CD4-positive, alpha-beta T cell (primary cell): ENCODE measurements around the gene MECP2. TPM values are rescaled to one million over a fixed set of nuclear protein-coding genes. Genes with fewer than 3 reads are reported as not detected.
A peak's percentile ranks its signal among the peaks of the same experiment; 100 is the strongest.

Experiments
- ATAC-seq: fragments of 200-7000 bp; cut with Tn5 transposase; one replicate; pipeline ENCODE4 v1.10.0; 2022; ENCODE audit warnings: mild to moderate bottlenecking; ENCODE audit not compliant: poor library complexity
- CTCF ChIA-PET: fragments of 350-600 bp; sonication (Branson Sonifier 250); formaldehyde crosslinking; loops from one replicate; lab custom pipeline; 2021; ENCODE audit warnings: antibody characterized with exemption, inconsistent platforms; lab: Charles Lee
- POLR2A ChIA-PET: fragments of 350-600 bp; sonication (Branson Sonifier 250); formaldehyde crosslinking; loops from one replicate; lab custom pipeline; 2021; ENCODE audit warnings: antibody characterized with exemption, inconsistent platforms; lab: Charles Lee
- DNase-seq, 14 experiments: peaks; one replicate each; pipeline ENCODE4 v3.0.0-alpha.2; 2013 to 2020; ENCODE audit warnings: mixed read lengths in 2 of 14
- H3K27ac ChIP-seq, 2 donors: one replicate each; pipeline versions ENCODE4 v1.5.1 to v1.7.0; 2013; ENCODE audit warnings: low read length in 2 of 2, low read depth in 1 of 2, mild to moderate bottlenecking in 1 of 2
- H3K27me3 ChIP-seq, 2 experiments: 1 replicate in 1 of 2; 2 replicates in 1 of 2; pipeline versions ENCODE4 v1.6.1 to v1.7.0; 2013; ENCODE audit warnings: low read length in 2 of 2, control low read depth in 1 of 2, mild to moderate bottlenecking in 1 of 2, moderate library complexity in 1 of 2; ENCODE audit not compliant: insufficient read depth in 2 of 2, control insufficient read depth in 1 of 2
- H3K36me3 ChIP-seq: one replicate; pipeline ENCODE4 v1.6.1; 2013; ENCODE audit warnings: low read length, control low read depth; ENCODE audit not compliant: insufficient read depth
- H3K4me1 ChIP-seq: one replicate; pipeline ENCODE4 v1.6.1; 2013; ENCODE audit warnings: low read length, control low read depth; ENCODE audit not compliant: insufficient read depth
- H3K4me3 ChIP-seq: one replicate; pipeline ENCODE4 v1.5.1; 2013; ENCODE audit warnings: mild to moderate bottlenecking, low read length, moderate library complexity
- H3K9me3 ChIP-seq, 2 experiments: 1 replicate in 1 of 2; 2 replicates in 1 of 2; pipeline versions ENCODE4 v1.6.1 to v1.7.0; 2013; ENCODE audit warnings: low read length in 2 of 2, mild to moderate bottlenecking in 2 of 2, control low read depth in 1 of 2, moderate library complexity in 1 of 2; ENCODE audit not compliant: control insufficient read depth in 1 of 2, insufficient read depth in 1 of 2
- H3K27ac Mint-ChIP-seq: one replicate; pipeline ENCODE4 v1.8.0; 2020; ENCODE audit warnings: mixed read lengths
- H3K27me3 Mint-ChIP-seq: one replicate; pipeline ENCODE4 v1.8.0; 2021; ENCODE audit warnings: mixed read lengths
- H3K36me3 Mint-ChIP-seq: one replicate; pipeline ENCODE4 v1.8.0; 2021; ENCODE audit warnings: low read depth, mixed read lengths
- H3K4me1 Mint-ChIP-seq: one replicate; pipeline ENCODE4 v1.8.0; 2021; ENCODE audit warnings: low read depth, mixed read lengths
- H3K4me3 Mint-ChIP-seq: one replicate; pipeline ENCODE4 v1.8.0; 2020; ENCODE audit warnings: mild to moderate bottlenecking, mixed read lengths
- H3K9me3 Mint-ChIP-seq: one replicate; pipeline ENCODE4 v1.8.0; 2020; ENCODE audit warnings: mixed read lengths
- intact Hi-C, 2 experiments: fragments of 100-400 bp; cut with DNase I in 1 of 2; cut with micrococcal nuclease in 1 of 2; formaldehyde crosslinking; loops; one replicate each; pipeline versions ENCODE4 v1.15.1 to v1.9.0; 2023 to 2025; cut with DNase I, micrococcal nuclease
- total RNA-seq, 174 experiments: library from RNA in 2 of 174; stranded (reverse) in 2 of 174; gene quantifications; one replicate each; pipeline ENCODE4 v1.2.3 and lab custom pipeline; 2021 to 2026
- TF ChIP-seq, protein P1 (sequence below): fragments of 200-600 bp; IDR thresholded peaks from one replicate; pipeline ENCODE4 v1.8.0; 2022; ENCODE audit warnings: antibody characterized with exemption, mild to moderate bottlenecking

Gene MECP2
- total RNA-seq, 2 experiments from 2014 or later, result 120 to 133 TPM

DNA sequence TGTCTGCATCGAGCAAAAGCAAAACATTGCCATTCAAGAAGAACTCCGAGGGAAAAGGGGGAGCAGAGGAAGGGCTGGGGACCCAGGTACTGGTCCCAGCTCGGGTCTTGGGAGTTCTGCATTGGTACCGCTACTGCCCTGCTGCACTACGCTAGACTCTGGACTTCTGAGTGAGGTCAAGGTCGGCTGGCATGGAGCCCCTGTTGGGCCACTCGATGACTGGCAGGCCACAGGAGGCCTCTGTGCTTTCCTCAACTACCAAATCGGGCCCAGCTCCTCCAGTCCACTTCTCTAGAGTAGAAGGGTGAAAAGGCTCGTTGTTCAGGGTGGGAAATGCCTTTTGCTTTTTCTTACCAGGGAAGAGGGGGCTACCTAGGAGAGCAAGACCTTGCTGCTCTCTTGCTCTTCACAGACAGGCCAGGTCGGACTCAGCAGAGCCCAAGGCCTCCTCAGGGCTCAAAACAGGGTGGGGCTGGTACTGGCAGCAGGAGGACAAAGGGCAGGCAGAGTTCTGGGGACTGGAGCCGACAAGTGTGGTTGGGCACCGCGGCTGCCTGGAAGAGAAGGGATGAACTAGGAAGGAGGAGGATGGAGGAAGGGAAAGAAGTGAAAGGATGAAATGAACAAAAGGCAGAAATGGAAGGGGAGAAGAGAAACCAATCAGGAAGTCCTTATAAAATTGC, 68.9 kb downstream of the MECP2 start:
- peaks cover 4% of the 10 kb centered on the region for H3K4me1 ChIP-seq
- Mint-ChIP-seq H3K4me3 (no peak overlapping the region), H3K9me3 (no peaks in the 10 kb centered on the region), H3K27me3 (no peaks in the 10 kb centered on the region), H3K36me3 (peaks cover 65% of the 10 kb centered on the region), H3K27ac (peak overlapping the region; percentile 44), H3K4me1 (no peaks in the 10 kb centered on the region)
- POLR2A ChIA-PET, result no interaction called here
- H3K36me3 ChIP-seq, result peaks cover 61% of the 10 kb centered on the region
- TF ChIP-seq, protein P1, sequence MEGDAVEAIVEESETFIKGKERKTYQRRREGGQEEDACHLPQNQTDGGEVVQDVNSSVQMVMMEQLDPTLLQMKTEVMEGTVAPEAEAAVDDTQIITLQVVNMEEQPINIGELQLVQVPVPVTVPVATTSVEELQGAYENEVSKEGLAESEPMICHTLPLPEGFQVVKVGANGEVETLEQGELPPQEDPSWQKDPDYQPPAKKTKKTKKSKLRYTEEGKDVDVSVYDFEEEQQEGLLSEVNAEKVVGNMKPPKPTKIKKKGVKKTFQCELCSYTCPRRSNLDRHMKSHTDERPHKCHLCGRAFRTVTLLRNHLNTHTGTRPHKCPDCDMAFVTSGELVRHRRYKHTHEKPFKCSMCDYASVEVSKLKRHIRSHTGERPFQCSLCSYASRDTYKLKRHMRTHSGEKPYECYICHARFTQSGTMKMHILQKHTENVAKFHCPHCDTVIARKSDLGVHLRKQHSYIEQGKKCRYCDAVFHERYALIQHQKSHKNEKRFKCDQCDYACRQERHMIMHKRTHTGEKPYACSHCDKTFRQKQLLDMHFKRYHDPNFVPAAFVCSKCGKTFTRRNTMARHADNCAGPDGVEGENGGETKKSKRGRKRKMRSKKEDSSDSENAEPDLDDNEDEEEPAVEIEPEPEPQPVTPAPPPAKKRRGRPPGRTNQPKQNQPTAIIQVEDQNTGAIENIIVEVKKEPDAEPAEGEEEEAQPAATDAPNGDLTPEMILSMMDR, result no peak
- CTCF ChIA-PET, result no interaction called here
- no peaks in the 10 kb centered on the region for H3K27me3 ChIP-seq
- DNase-seq, result no peak
- no peak for ATAC-seq
- no peaks in the 10 kb centered on the region for H3K9me3 ChIP-seq
- intact Hi-C loops, result no loop called here
- H3K27ac ChIP-seq, result no peak overlapping the region
- H3K4me3 ChIP-seq, result no peak overlapping the region

DNA sequence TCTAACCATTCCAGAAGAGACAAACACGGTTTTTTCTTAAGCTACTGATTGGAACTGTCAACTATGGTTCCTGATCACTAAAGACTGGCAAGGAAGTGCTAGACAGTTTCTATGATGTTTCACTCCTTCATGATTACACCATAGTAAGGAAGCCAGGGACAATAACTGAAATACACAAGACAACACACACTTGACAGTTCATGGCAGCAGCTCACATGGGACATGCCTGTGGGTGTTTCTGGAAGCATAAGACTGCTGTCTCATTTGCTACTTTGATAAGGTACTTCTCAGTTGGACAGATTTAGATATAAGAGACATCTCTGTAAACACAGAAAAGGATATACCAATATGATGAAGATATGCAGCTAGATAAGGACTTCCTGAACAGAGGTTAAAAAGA, 69.5 kb downstream of the MECP2 start:
- Histone ChIP-seq H3K36me3 (peaks cover 61% of the 10 kb centered on the region), H3K4me3 (no peak overlapping the region), H3K27me3 (no peaks in the 10 kb centered on the region), H3K4me1 (peaks cover 4% of the 10 kb centered on the region), H3K9me3 (no peaks in the 10 kb centered on the region), H3K27ac (no peak overlapping the region)
- intact Hi-C loops, result no loop called here
- CTCF ChIA-PET, result interaction anchor here (0.6 kb wide), 1 partner anchor 20 kb away, joined by 3 read pairs; no protein-coding TSS in a partner anchor
- TF ChIP-seq, protein P1, result no peak
- Mint-ChIP-seq H3K4me1 (no peaks in the 10 kb centered on the region), H3K27ac (peak overlapping the region; percentile 44), H3K36me3 (peaks cover 62% of the 10 kb centered on the region), H3K27me3 (no peaks in the 10 kb centered on the region), H3K4me3 (no peak overlapping the region), H3K9me3 (no peaks in the 10 kb centered on the region)
- DNase-seq (no peak), ATAC-seq (no peak)
- POLR2A ChIA-PET, result no interaction called here

DNA sequence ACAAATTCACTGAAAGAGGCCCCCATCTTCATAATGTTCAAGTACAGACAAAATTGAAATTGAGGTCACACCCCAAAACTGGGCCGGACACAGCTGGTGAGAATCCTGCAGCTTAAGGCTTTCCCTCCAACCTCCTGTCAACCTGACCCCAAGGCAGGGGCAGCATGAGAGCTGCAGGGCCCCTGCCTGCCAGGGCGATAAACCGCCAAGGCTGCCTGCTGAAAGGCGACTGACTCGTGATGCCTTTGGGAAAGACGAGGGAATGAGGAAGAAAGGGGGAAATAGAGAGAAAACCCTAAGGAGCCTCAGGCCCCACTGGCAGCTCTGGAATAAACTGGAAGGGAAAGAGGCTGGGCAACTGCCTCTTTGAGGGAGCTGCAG, 70.5 kb downstream of the MECP2 start:
- ChIA-PET POLR2A (no interaction called here), CTCF (no interaction called here)
- Histone ChIP-seq H3K36me3 (peaks cover 54% of the 10 kb centered on the region), H3K27me3 (no peaks in the 10 kb centered on the region), H3K4me1 (peaks cover 7% of the 10 kb centered on the region), H3K9me3 (no peaks in the 10 kb centered on the region), H3K4me3 (no peak overlapping the region), H3K27ac (no peak overlapping the region)
- Mint-ChIP-seq H3K36me3 (peaks cover 54% of the 10 kb centered on the region), H3K27me3 (no peaks in the 10 kb centered on the region), H3K9me3 (no peaks in the 10 kb centered on the region), H3K27ac (no peak overlapping the region), H3K4me3 (no peak overlapping the region), H3K4me1 (no peaks in the 10 kb centered on the region)
- no peak for ATAC-seq
- TF ChIP-seq, protein P1, result no peak
- no peak for DNase-seq
- intact Hi-C loops, result no loop called here
